IMR-90 (cell line): ENCODE data around the gene TCAP. TPM values are rescaled to one million over a fixed set of nuclear protein-coding genes. Genes with fewer than 3 reads are reported as not detected.

Experiments
- ATAC-seq: fragments of 200-7000 bp; cut with Tn5 transposase; 2 replicates; pipeline ENCODE4 v1.9.1; 2020; ENCODE audit warnings: low read depth, mild to moderate bottlenecking, moderate library complexity
- BruUV-seq: library from RNA; stranded (reverse); fragments of 400-500 nt; replicated peaks from 2 replicates; lab custom pipeline; 2021; lab: Mats Ljungman, UMichigan
- CTCF ChIA-PET: fragments of 300-600 bp; formaldehyde crosslinking; extraction: SDS; loops from one replicate; lab custom pipeline; 2021; ENCODE audit warnings: antibody characterized with exemption; lab: Yijun Ruan, JAX
- POLR2A ChIA-PET: fragments of 300-600 bp; sonication (Branson Sonifier 250); formaldehyde crosslinking; loops from one replicate; lab custom pipeline; 2022; ENCODE audit warnings: antibody characterized with exemption; ENCODE audit not compliant: unreplicated experiment; lab: Charles Lee
- DNase-seq: peaks from one replicate; pipeline ENCODE4 v3.0.0; 2013
- H2AFZ ChIP-seq: replicated peaks from 2 replicates; pipeline ENCODE3; 2013; ENCODE audit warnings: low read length, mild to moderate bottlenecking; ENCODE audit not compliant: poor library complexity
- H2AK5ac ChIP-seq: 2 replicates; pipeline ENCODE4 v1.6.1; 2013; ENCODE audit warnings: low read depth, low read length, inconsistent platforms
- H2AK9ac ChIP-seq: replicated peaks from 2 replicates; pipeline ENCODE3; 2013; ENCODE audit warnings: mild to moderate bottlenecking, low read depth, low read length, moderate library complexity; ENCODE audit not compliant: poor library complexity
- H2BK120ac ChIP-seq: 2 replicates; pipeline ENCODE4 v1.6.1; 2013; ENCODE audit warnings: low read depth, low read length, inconsistent platforms
- H2BK15ac ChIP-seq: 3 replicates; pipeline ENCODE4 v1.6.1; 2013; ENCODE audit warnings: low read depth, low read length, inconsistent platforms
- H2BK20ac ChIP-seq: 2 replicates; pipeline ENCODE4 v1.6.1; 2013; ENCODE audit warnings: low read depth, mild to moderate bottlenecking, inconsistent platforms, low read length, moderate library complexity
- H2BK5ac ChIP-seq: 2 replicates; pipeline ENCODE4 v1.6.1; 2013; ENCODE audit warnings: mild to moderate bottlenecking, low read depth, low read length, inconsistent platforms; ENCODE audit not compliant: poor library complexity, severe bottlenecking
- H3K14ac ChIP-seq: replicated peaks from 2 replicates; pipeline ENCODE4 v1.6.1; 2013; ENCODE audit warnings: low read depth, low read length, inconsistent platforms
- H3K18ac ChIP-seq: 2 replicates; pipeline ENCODE4 v1.6.1; 2013; ENCODE audit warnings: low read depth, low read length, control low read depth
- H3K23ac ChIP-seq: 2 replicates; pipeline ENCODE4 v1.6.1; 2013; ENCODE audit warnings: low read depth, low read length, inconsistent platforms
- H3K27ac ChIP-seq: 2 replicates; pipeline ENCODE4 v1.5.1; 2013; ENCODE audit warnings: mild to moderate bottlenecking, control low read depth, low read length; ENCODE audit not compliant: insufficient read depth
- H3K27me3 ChIP-seq: 2 replicates; pipeline ENCODE4 v1.6.1; 2013; ENCODE audit warnings: low read length; ENCODE audit not compliant: control insufficient read depth, insufficient read depth
- H3K36me3 ChIP-seq: 2 replicates; pipeline ENCODE4 v1.6.1; 2013; ENCODE audit warnings: low read length, mixed read lengths; ENCODE audit not compliant: control insufficient read depth, insufficient read depth
- H3K4ac ChIP-seq: 2 replicates; pipeline ENCODE4 v1.6.1; 2013; ENCODE audit warnings: low read depth, low read length, inconsistent platforms
- H3K4me1 ChIP-seq: 2 replicates; pipeline ENCODE4 v1.6.1; 2013; ENCODE audit warnings: low read length, mixed read lengths; ENCODE audit not compliant: control insufficient read depth, insufficient read depth
- H3K4me2 ChIP-seq: 2 replicates; pipeline ENCODE4 v1.6.1; 2013; ENCODE audit warnings: low read depth, mild to moderate bottlenecking, control low read depth, low read length, moderate library complexity
- H3K4me3 ChIP-seq: 2 replicates; pipeline ENCODE4 v1.5.1; 2013; ENCODE audit warnings: low read depth, mild to moderate bottlenecking, control low read depth, low read length, moderate library complexity; ENCODE audit not compliant: insufficient read depth
- H3K56ac ChIP-seq: 2 replicates; pipeline ENCODE4 v1.6.1; 2013; ENCODE audit warnings: low read length, inconsistent platforms; ENCODE audit not compliant: insufficient read depth; ENCODE audit errors: extremely low read depth
- H3K79me1 ChIP-seq, 2 experiments: 2 replicates each; pipeline ENCODE4 v1.6.1; 2013; ENCODE audit warnings: low read length in 2 of 2, inconsistent platforms in 1 of 2, low read depth in 1 of 2
- H3K9ac ChIP-seq: 2 replicates; pipeline ENCODE4 v1.6.1; 2013; ENCODE audit warnings: low read depth, low read length, control low read depth
- H3K9me1 ChIP-seq: 2 replicates; pipeline ENCODE4 v1.6.1; 2013; ENCODE audit warnings: low read length, inconsistent platforms; ENCODE audit not compliant: insufficient read depth
- H3K9me3 ChIP-seq: 2 replicates; pipeline ENCODE4 v1.6.1; 2013; ENCODE audit warnings: low read length; ENCODE audit not compliant: control insufficient read depth, insufficient read depth
- H4K20me1 ChIP-seq: 2 replicates; pipeline ENCODE4 v1.6.1; 2013; ENCODE audit warnings: low read length, inconsistent platforms; ENCODE audit not compliant: insufficient read depth
- H4K5ac ChIP-seq: 2 replicates; pipeline ENCODE4 v1.6.1; 2013; ENCODE audit warnings: mild to moderate bottlenecking, low read depth, low read length, control low read depth
- H4K8ac ChIP-seq, 2 experiments: 2 replicates each; pipeline ENCODE4 v1.6.1; 2013; ENCODE audit warnings: low read depth in 2 of 2, low read length in 2 of 2, control low read depth in 1 of 2, inconsistent platforms in 1 of 2
- H4K91ac ChIP-seq: 2 replicates; pipeline ENCODE4 v1.6.1; 2013; ENCODE audit warnings: low read depth, low read length, inconsistent platforms; ENCODE audit not compliant: insufficient read depth
- CHD1 ChIP-seq: IDR thresholded peaks from 2 replicates; pipeline ENCODE4 v1.6.1; 2012; ENCODE audit warnings: low read depth, low read length, improper control_type of control experiment
- WGBS, 2 experiments: methylation state at CpG; one replicate each; pipeline versions ENCODE4 v1.1.5 to v1.1.7; 2013; ENCODE audit warnings: missing lambda C conversion rate in 2 of 2; ENCODE audit not compliant: insufficient read length in 1 of 2; ENCODE audit errors: extremely low coverage in 2 of 2; 5-methylcytosine and 5-hydroxymethylcytosine counted together
- dilution Hi-C: fragments of 300-500 bp; cut with HindIII; formaldehyde crosslinking; loops from one replicate; pipeline ENCODE4 v1.14.3; 2018; ENCODE audit warnings: low sequenced_read_pairs; ENCODE audit not compliant: unreplicated experiment
- in situ Hi-C: fragments of 300-500 bp; cut with MboI; formaldehyde crosslinking; loops from 3 replicates; pipeline ENCODE4 v1.14.3; 2019; ENCODE audit warnings: low sequenced_read_pairs, inconsistent platforms, mixed read lengths
- intact Hi-C: fragments of 100-400 bp; cut with micrococcal nuclease; formaldehyde crosslinking; loops from 2 replicates; pipeline ENCODE4 v1.10.0; 2022
- polyA plus RNA-seq, 3 experiments: library from polyadenylated mRNA; depleted of rRNA; stranded (reverse); fragments of >200 nt; gene quantifications; 2 replicates each; pipeline ENCODE4 v1.2.3, GENCODE V29; 2012; ENCODE audit warnings: low replicate concordance in 1 of 3
- total RNA-seq: library from RNA; depleted of rRNA; stranded (reverse); fragments of >200 nt; gene quantifications from 2 replicates; pipeline ENCODE4 v1.2.3, GENCODE V29; 2012

TCAP gene
- total and polyA plus RNA-seq, 2 of the 4 experiments (the other 2 are of a cell fraction), result under 0.01 to 0.21 TPM

DNA sequence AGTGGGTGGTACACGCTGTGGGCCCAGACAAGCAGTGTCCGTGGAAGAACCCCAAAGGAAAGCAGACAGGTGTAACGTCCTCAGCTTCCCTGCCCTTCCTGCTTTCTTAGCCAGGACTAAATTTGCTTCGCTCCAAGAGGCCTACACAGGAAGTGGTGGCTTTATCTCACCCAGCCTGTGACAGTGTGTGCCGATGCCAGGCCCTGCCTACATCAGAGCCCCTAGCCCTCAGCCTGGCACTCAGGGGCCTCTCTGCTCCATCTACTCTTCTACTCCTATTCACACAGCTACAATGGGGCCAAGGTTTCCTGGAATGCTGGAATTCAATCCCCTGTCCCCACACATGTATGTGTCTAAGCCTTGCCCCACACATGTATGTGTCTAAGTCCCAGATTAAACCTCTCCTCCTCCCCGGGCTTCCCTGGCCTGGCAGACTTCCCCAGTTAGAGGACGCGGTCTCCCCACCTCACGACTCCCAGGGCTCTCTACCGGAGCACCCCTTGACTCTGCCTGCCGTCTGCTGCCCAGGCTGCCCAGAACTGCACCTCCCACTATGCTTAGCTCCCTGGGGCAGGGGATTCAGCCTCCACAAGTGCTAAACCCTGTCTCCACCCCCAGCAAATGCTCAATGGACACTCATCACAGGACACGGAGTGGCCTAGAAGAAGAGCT, 14.5 kb downstream of the TCAP start:
- H3K18ac ChIP-seq, result no peak overlapping the region
- no peak overlapping the region for H3K4me2 ChIP-seq
- H3K56ac ChIP-seq, result no peak overlapping the region
- H2BK15ac ChIP-seq, result no peak overlapping the region
- no peak overlapping the region for H2AFZ ChIP-seq
- H2BK20ac ChIP-seq, result no peak overlapping the region
- H2BK5ac ChIP-seq, result no peak overlapping the region
- ChIA-PET POLR2A (no interaction called here), CTCF (interaction anchor here (1.2 kb wide), 1 partner anchor 11 kb away, joined by 3 read pairs; no protein-coding TSS in a partner anchor)
- H4K20me1 ChIP-seq, result no peaks in the 10 kb centered on the region
- H4K8ac ChIP-seq, result no peak overlapping the region
- H3K9me1 ChIP-seq, result peaks cover 7% of the 10 kb centered on the region; the same call in 1 of the 2 replicates
- H3K4me3 ChIP-seq, result no peak overlapping the region
- in situ Hi-C loops (no loop called here), intact Hi-C loops (no loop called here), dilution Hi-C loops (no loop called here)
- H3K14ac ChIP-seq, result no peak overlapping the region
- 100% methylated on average over 1 of the region's 12 CpGs; no CpG with 5 or more reads in 1 of the 2 experiments for WGBS, 2 experiments
- H3K79me1 ChIP-seq, result no peaks in the 10 kb centered on the region
- H3K27ac ChIP-seq, result no peak overlapping the region
- DNase-seq (no peak), ATAC-seq (no peak)
- peaks cover 7% of the 10 kb centered on the region for H3K4me1 ChIP-seq
- no peaks in the 10 kb centered on the region for H3K27me3 ChIP-seq
- H3K23ac ChIP-seq, result no peak overlapping the region
- H3K4ac ChIP-seq, result no peak overlapping the region
- H3K9ac ChIP-seq, result no peak overlapping the region
- BruUV-seq, result no TSS peak
- no peak overlapping the region for H2AK5ac ChIP-seq
- H2BK120ac ChIP-seq, result no peak overlapping the region
- no peaks in the 10 kb centered on the region for H3K9me3 ChIP-seq
- H4K5ac ChIP-seq, result no peak overlapping the region
- no peak overlapping the region for H4K91ac ChIP-seq
- TF ChIP-seq CHD1, result no peak
- H3K36me3 ChIP-seq, result peaks cover 11% of the 10 kb centered on the region
- peak overlapping the region; percentile 8 for H2AK9ac ChIP-seq
